NOMO-1 (cell line): ENCODE results near the gene BANF2.
"Not testable (repeated sequence)": the region's sequence is repeated elsewhere in the genome, so short reads cannot be mapped to it uniquely, and the experiment has no call there.

ENCODE experiments used
- DNase-seq, 2 experiments: peaks; one replicate each; lab custom pipeline; 2025; ENCODE audit not compliant: unreplicated experiment in 2 of 2; lab: John Stamatoyannopoulos, UW

BANF2 gene

DNA sequence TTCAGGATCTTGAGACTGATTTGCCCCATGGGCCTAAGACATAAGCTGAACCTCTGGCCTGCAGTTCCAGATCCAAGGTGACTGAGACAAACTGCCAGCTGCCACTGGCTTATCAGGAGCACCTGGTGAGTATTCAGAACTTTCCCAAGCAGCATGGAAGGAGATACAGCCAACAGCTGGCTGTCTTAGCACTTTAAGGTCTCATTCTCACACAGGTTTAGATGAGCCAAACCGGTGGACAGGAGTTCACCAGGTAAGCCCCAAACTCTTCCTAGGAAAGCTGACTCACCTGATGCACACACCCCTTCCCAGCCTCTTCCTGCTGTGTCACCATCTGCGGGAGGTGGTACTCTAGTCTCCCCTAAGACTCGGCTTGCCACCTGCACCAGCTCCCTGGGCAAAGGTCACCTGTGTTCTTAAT lies at the start of gene BANF2:
Gene BANF2 (plus strand): TSS at position 36 of the 421 bp plus-strand sequence. CDS start 25,060 bp downstream, outside the sequence.
- no peak for DNase-seq

DNA sequence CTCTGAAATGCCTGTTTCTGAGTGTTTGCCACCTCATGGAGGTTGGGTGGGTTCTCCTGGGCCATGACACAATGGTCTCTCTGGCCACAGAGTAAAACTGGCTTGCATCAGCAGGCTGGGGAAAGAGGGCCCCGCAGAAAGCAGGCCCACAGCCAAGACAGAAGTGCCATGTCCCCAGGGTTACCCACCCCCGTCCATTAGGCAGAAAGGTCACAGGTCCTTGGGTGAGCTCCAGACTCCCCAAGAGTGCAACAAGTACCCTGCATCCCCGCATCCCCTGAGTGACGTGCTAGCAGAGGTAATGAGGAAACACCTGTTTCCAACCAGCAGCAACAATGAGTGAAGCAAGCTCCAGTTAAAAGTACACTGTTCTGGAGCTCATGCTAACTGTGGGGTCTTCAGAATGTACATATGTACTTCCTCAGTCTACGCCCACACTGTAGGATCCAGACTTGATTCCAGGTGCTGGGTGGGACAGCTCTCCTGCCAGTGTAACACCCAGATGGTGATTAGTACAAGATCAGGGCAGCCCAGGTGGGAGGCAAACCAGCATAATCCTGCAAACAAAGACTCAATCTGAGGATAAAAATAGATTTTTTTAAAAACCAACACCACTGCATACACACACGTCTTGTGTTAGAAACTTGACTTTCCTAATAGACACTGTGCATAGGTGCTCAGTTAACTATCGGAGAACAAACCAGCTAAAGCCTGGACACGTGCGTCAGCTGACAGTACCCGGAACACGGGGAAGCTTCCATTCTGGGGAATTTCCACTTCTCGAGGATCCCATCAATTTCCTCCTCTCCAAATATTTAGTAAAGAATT lies 49.3 kb upstream of the BANF2 start:
- no peak for DNase-seq

- peak in 1 of 2 experiments; percentile 3 for DNase-seq
These were observed 48.5 kb upstream of the BANF2 start for GRCh38 chr20:17651129-17651759.

DNA sequence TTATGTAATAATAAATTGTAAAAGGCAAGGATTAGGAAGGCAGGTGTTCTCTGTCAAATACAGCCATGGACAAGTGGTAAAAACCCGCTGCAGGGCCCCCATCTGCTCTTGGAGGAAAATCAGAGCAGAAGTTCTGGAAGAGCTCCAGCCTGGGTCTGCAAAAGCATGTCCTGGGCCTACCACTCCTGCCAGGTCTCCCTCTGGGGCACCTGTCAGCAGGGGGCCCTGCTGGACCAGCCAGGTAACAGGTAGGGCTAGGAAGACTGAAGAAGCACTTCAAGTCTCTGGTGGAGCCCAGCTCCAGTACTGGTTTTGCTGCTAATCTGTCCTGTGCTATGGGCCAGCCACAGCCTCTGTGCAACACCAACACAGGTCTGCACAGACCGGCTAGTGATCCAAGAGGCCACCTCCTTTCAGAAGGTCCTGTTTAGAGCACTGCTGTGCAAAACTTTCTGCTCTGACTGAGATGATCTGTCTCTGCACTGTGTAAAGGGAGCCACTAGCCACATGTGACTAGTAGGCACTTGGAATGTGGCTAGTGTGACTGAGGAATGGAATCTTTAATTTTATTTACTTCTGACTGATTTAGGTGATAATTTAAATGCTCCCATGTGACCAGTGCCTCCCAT lies 47.9 kb upstream of the BANF2 start:
- DNase-seq, result no peak

- DNase-seq, result no peak
These were observed 47.4 kb upstream of the BANF2 start for GRCh38 chr20:17652411-17652810.

GRCh38 chr20:17653835-17654648 lies 45.7 kb upstream of the BANF2 start:
- DNase-seq, result no peak

GRCh38 chr20:17654649-17655285 lies 45.0 kb upstream of the BANF2 start:
- DNase-seq, result no peak

DNA sequence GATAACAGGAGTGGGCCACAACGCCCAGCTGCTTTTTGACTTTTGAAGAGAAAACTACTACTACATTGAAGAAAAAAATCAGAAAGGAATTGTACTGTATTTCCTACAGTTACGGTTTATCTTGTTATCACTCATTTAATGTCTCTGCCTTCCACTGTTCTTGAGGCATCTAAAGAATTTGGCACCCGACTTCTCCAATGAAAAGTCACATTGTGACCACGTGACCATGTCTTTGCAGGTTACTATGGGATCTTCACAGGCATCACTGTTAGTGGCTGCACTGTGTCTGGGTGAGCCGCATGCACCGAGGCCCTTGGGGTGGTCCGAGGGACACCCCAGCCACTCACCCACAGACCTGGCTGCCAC lies 44.5 kb upstream of the BANF2 start:
- no peak for DNase-seq

- DNase-seq, result no peak
These were observed 43.8 kb upstream of the BANF2 start for GRCh38 chr20:17655865-17656479.

DNA sequence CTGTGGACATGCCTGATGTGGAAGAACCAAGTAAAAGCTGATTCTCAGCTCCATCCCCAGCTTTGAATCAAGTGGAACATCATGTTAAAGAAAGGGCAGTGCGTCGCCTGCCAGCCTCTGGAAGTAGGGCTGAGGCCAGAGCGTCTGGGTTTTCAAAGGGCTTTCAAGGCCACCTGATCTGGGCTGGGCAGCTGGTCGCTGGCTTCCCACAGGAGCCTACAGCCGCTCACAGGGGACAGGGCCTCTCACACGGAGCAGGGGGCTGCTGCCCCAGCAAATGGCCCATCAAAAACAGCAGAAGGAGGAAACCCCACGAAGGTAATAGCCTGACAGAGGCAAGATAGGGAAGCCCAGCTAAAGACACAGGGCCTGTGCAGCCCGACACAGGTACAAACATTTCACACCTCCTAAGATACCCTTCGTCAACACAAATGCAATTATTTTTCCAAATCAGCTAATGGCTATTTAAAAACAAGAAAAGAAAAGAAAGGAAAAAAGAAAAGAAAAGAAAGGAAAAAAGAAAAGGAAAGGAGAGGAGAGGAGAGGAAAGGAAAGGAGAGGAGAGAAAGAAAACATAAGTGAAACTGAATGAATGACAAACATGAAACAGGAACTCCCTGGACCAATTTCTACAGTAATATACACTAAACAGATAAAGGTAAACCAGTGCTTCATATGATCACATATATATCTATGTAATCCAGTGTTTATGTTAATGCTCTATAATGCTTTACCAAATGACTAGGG lies 42.5 kb upstream of the BANF2 start:
- no peak for DNase-seq

DNA sequence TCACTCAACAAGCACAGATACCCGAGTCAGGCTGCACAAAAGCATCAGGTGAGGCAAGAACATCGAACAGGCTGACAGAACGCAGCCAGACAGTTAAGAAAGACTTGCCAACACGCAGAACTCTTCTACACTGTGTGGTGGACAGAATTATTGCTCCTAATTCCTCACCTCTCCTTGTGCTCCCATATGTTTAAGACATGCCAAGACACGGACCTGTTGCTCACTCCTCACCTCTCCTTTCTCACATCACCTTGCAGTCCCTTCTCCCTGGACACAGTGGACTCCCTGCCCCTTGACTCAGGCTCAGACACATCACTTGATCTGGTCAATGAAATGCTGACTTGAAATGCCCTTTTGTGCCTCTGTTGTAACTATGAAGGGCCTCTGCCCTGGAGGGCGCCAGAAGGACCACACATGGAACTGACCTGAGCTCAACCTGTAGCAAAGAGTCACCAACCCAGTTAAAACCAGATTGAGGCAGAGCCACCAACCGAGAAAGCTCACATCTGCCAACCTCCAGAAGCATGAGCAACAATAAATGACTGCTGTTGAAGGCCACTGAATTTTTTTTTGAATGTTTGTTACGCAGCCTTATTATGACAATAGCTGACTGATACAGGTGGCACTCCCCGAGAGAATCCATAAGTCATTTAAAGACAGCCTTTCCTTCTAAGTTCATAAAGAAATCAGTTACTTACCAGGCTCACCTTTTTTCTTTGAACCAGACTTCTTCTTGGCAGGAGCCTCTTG lies 41.7 kb upstream of the BANF2 start:
- DNase-seq, result no peak

GRCh38 chr20:17658648-17658993 lies 41.1 kb upstream of the BANF2 start:
- no peak for DNase-seq

GRCh38 chr20:17659344-17659743 lies 40.4 kb upstream of the BANF2 start:
- DNase-seq, result not testable (repeated sequence)

DNA sequence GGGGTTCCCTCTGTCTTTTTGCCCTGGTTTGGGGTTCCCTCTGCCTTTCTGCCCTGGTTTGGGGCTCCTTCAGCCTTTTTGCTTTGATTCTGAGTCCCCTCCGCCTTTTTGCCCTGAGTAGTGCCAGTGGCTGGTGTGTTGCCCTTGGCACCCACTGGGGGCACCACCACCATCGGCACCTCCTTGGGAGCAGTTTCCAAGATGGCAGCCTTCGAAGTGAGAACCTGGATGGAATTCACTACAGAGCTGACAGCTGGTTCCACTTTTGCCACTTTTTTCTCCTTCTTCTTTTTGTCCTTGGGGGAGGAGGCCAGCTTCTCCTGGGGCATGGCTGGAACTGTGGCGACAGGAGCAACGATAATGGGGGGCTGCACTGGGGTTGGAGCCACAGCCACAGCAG lies 40.0 kb upstream of the BANF2 start:
- DNase-seq, result no peak

DNA sequence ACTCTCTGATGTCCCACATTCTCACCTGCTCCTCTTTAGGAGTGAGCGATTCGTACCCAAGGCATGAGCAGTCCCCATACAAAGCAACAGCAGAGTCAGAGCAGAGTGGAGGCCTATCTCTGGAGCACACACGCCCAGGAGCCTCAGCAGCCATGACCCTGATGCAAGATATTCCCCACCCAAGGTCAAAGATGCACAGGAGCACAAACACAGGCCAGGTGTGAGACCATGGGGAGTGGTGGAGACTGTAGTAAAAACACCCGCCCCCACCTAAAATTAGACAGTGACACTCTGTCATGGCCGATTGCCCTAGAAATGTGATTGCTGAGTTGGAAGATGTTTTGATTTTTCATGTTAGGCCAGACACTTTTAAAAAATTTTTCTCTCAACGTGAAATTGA lies 39.1 kb upstream of the BANF2 start:
- DNase-seq, result no peak

GRCh38 chr20:17661121-17661744 lies 38.5 kb upstream of the BANF2 start:
- no peak for DNase-seq

DNA sequence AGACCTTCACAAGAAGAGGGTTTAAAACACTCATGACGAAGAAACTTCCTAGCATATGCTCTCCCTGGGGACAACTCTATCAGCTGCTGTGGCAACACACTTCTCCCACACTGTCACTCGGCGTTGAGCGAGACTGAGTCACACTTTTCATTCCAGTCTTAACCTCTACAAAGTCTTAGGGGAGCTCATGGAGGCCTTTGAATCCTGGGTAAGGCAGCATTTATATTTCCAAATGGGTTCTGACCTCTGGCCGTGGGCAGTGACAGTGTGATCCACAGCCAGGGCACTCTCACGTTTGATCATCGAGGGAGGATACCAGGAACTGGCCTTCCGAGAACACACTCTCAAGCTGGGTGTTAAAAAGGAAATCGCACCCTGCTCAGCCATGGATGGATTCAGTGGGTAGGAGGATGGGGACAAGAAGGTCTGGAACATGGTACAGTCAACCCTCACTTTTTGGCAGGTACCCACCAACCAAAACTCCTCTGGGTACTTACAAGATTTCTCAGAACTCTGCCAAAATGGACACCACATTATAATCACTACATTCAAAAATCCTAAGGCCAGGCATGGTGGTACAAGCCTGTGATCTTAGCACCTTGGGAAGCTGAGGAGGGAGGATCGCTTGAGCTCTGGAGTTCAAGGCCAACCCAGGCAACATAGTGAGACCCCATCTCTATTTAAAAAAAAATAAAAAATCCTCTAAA lies 37.3 kb upstream of the BANF2 start:
- DNase-seq, result no peak

DNA sequence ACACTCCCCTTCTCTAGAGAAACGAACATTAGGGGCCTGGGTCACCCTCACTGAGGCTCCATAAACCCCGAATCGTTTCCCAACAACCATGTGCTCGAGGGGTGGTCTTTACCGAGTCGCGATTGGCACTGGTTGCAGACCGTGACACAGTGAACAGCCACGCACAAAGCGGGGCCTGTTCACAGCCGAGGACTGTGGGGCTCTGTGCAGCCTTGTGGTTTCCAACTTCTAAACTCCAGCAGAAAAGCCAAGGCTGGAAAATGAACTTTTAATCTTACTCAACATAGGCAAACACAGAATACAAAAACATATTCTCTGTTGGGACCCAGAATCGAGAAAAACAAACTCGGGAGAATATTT lies 36.7 kb upstream of the BANF2 start:
- no peak for DNase-seq
